ENCODE data around the gene HIVEP3.
A peak's percentile ranks its signal among the peaks of the same experiment; 100 is the strongest.

The HIVEP3 gene

GRCh38 chr1:41530411-41530810 is 388.3 kb downstream of the HIVEP3 start:
- DNase-seq (ENCODE audit: low spot score) = no peak

GRCh38 chr1:41529621-41530395 is 388.9 kb downstream of the HIVEP3 start:
- DNase-seq (ENCODE audit: low spot score) = no peak

- no peak for DNase-seq (ENCODE audit: low spot score)
Observed at GRCh38 chr1:41528726-41529605, 389.8 kb downstream of the HIVEP3 start.

- no peak for DNase-seq (ENCODE audit: low spot score)
Observed at GRCh38 chr1:41528106-41528505, 390.6 kb downstream of the HIVEP3 start.

GRCh38 chr1:41526956-41527561 is 391.7 kb downstream of the HIVEP3 start:
- DNase-seq (ENCODE audit: low spot score) = no peak

- no peak for DNase-seq (ENCODE audit: low spot score)
Observed at GRCh38 chr1:41525891-41526587, 392.7 kb downstream of the HIVEP3 start.

- DNase-seq (ENCODE audit: low spot score) = no peak
Observed at GRCh38 chr1:41524676-41525675, 393.7 kb downstream of the HIVEP3 start.

- DNase-seq (ENCODE audit: low spot score) = no peak
Observed at GRCh38 chr1:41523949-41524675, 394.6 kb downstream of the HIVEP3 start.

- no peak for DNase-seq (ENCODE audit: low spot score)
Observed at GRCh38 chr1:41523071-41523470, 395.7 kb downstream of the HIVEP3 start.

GRCh38 chr1:41521766-41522165 is 397.0 kb downstream of the HIVEP3 start:
- DNase-seq (ENCODE audit: low spot score) = no peak

GRCh38 chr1:41520951-41521752 is 397.6 kb downstream of the HIVEP3 start:
- DNase-seq (ENCODE audit: low spot score) = no peak

GRCh38 chr1:41519667-41520066 is 399.1 kb downstream of the HIVEP3 start:
- DNase-seq (ENCODE audit: low spot score) = no peak

GRCh38 chr1:41518471-41518870 is 400.3 kb downstream of the HIVEP3 start:
- DNase-seq (ENCODE audit: low spot score) = no peak

GRCh38 chr1:41517062-41517438 is 401.7 kb downstream of the HIVEP3 start:
- DNase-seq (ENCODE audit: low spot score) = no peak

- peak; percentile 83 for DNase-seq (ENCODE audit: low spot score)
Observed at GRCh38 chr1:41516168-41517061, 402.3 kb downstream of the HIVEP3 start.

GRCh38 chr1:41515778-41516167 is 402.9 kb downstream of the HIVEP3 start:
- no peak for DNase-seq (ENCODE audit: low spot score)

- DNase-seq (ENCODE audit: low spot score) = peak; percentile 76
Observed at GRCh38 chr1:41515131-41515678, 403.5 kb downstream of the HIVEP3 start.

GRCh38 chr1:41514381-41514780 is 404.3 kb downstream of the HIVEP3 start:
- peak; percentile 6 for DNase-seq (ENCODE audit: low spot score)

Measured in kidney tubule cell (primary cell).